DMS 273 (cell line): Measurements from ENCODE around the gene TCP10L.

Experiments used
- DNase-seq: peaks from one replicate; lab custom pipeline; 2025; ENCODE audit not compliant: unreplicated experiment; lab: John Stamatoyannopoulos, UW

TCP10L gene

DNA sequence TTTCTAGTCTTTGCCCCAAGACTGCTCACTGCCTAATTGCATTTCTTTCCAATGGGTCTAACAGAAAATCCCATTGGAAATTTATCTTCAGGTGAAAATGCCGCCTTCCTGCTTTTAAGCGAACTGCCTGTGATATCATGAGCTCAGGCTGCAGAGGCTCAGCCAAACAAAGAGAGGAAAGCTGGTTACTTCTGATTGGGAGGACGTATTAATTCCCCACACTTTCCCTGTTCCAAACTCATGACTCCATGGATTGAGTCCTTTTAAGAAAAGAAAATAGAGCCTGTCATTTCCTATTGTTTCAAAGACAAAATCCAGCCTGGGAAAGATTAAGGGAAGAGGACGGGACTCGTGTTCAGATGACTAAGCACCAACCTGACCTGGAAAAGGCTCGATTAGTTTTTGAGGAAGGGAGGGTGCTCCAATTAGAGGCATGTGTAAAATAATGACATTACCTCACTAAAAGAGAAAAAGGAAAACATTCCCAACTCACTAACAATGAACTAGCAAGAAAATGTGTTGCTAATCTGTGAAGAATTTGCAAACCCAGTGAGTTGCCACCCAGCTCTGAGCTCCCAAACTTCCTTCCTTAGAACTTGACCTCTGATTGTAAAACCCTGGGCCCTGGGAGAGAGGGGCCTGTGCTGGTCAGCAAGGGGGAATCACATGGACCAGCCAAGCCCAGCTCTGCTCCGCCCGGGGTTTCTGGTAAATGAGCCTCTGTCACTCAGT lies 61.2 kb downstream of the TCP10L start:
- DNase-seq = no peak
